Dendritic cell treated with granulocyte-macrophage colony-stimulating factor and Interleukin-4, amounts not matched to agents 40 ng/mL and 50 ng/mL, for 4 days (primary cell): ENCODE data around the gene RANBP17.
"Not testable (repeated sequence)": the region's sequence is repeated elsewhere in the genome, so short reads cannot be mapped to it uniquely, and the experiment has no call there.

ENCODE experiments used
- H3K27ac Mint-ChIP-seq: one replicate; pipeline ENCODE4 v1.8.0; 2022; ENCODE audit warnings: mild to moderate bottlenecking, mixed read lengths
- H3K27me3 Mint-ChIP-seq: one replicate; pipeline ENCODE4 v1.8.0; 2022; ENCODE audit warnings: mild to moderate bottlenecking, mixed read lengths
- H3K36me3 Mint-ChIP-seq: one replicate; pipeline ENCODE4 v1.8.0; 2022; ENCODE audit warnings: low read depth, mixed read lengths
- H3K4me1 Mint-ChIP-seq: one replicate; pipeline ENCODE4 v1.8.0; 2022; ENCODE audit warnings: low read depth, mixed read lengths
- H3K4me3 Mint-ChIP-seq: one replicate; pipeline ENCODE4 v1.8.0; 2022; ENCODE audit warnings: mild to moderate bottlenecking, moderate library complexity, mixed read lengths
- H3K9me3 Mint-ChIP-seq: one replicate; pipeline ENCODE4 v1.8.0; 2022; ENCODE audit warnings: mixed read lengths
- intact Hi-C: fragments of 100-400 bp; cut with micrococcal nuclease; formaldehyde crosslinking; loops from one replicate; pipeline ENCODE4 v1.15.0; 2022

The RANBP17 gene

GRCh38 chr5:170937914-170938313 lies 76.1 kb downstream of the RANBP17 start:
- H3K4me1 Mint-ChIP-seq, result no peaks in the 10 kb centered on the region
- H3K27ac Mint-ChIP-seq, result no peak overlapping the region
- intact Hi-C loops, result no loop called here
- H3K27me3 Mint-ChIP-seq, result no peaks in the 10 kb centered on the region
- H3K4me3 Mint-ChIP-seq, result no peak overlapping the region
- H3K9me3 Mint-ChIP-seq, result peaks cover 7% of the 10 kb centered on the region
- H3K36me3 Mint-ChIP-seq, result no peaks in the 10 kb centered on the region

GRCh38 chr5:170939178-170939577 lies 77.4 kb downstream of the RANBP17 start:
- no peaks in the 10 kb centered on the region for H3K27me3 Mint-ChIP-seq
- H3K36me3 Mint-ChIP-seq, result no peaks in the 10 kb centered on the region
- H3K4me1 Mint-ChIP-seq, result no peaks in the 10 kb centered on the region
- H3K9me3 Mint-ChIP-seq, result peaks cover 7% of the 10 kb centered on the region
- H3K4me3 Mint-ChIP-seq, result no peak overlapping the region
- intact Hi-C loops, result no loop called here
- H3K27ac Mint-ChIP-seq, result no peak overlapping the region

DNA sequence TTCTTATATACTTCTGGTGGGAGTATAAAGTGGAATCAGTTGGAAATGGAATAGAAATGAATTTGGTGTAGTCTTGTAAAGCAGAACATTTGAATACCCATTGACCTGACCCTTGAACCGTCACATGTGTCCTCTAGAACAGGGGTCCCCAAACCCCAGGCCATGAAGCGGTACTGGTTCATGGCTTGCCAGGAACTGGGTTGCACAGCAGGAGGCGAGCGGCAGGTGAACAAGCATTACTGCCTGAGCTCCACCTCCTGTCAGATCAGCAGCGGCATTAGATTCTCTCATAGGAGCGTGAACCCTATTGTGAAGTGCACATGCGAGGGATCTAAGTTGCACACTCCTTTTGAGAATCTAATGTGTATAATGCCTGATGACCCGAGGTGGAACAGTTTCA lies 80.0 kb downstream of the RANBP17 start:
- H3K4me1 Mint-ChIP-seq, result no peaks in the 10 kb centered on the region
- H3K27ac Mint-ChIP-seq, result no peak overlapping the region
- H3K36me3 Mint-ChIP-seq, result no peaks in the 10 kb centered on the region
- no peaks in the 10 kb centered on the region for H3K27me3 Mint-ChIP-seq
- intact Hi-C loops, result no loop called here
- H3K4me3 Mint-ChIP-seq, result no peak overlapping the region
- H3K9me3 Mint-ChIP-seq, result peaks cover 7% of the 10 kb centered on the region

DNA sequence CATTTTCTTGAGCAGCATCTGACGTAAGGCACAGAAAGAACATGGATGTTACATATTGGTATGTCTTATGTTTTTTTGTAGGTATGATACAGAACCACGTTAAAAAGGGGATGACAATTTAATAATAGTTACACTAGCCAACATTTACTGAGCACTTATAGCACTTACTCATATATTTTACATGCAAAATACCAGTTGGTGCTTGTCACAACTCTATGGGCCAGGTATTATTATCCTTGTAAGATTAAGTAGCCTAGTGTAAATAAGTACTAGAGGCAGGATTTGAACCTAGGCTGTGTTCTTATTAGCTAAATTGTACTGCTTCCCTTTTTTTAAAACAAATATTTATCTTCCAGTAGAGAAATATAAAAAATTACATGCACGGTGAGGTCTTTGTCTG lies 83.5 kb downstream of the RANBP17 start:
- H3K36me3 Mint-ChIP-seq, result no peaks in the 10 kb centered on the region
- H3K4me1 Mint-ChIP-seq, result no peaks in the 10 kb centered on the region
- intact Hi-C loops, result no loop called here
- no peaks in the 10 kb centered on the region for H3K9me3 Mint-ChIP-seq
- H3K27ac Mint-ChIP-seq, result no peak overlapping the region
- no peaks in the 10 kb centered on the region for H3K27me3 Mint-ChIP-seq
- H3K4me3 Mint-ChIP-seq, result no peak overlapping the region

DNA sequence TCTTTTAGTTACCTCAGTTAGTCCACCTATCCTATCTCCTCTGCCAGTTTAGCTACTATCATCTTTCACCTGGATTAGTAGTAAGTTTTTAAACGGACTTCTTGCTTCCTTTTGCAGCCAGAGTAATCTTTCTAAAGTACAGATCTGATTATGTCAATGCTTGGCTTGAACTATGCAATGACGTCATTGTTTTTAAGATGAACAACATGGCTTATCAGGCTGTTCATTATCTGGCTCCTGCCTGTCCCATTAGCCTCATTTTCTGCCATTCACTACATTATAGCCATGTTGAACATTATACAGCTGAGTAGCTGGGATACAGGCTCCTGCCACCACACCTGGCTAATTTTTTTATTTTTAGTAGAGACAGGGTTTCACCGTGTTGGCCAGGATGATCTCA lies 98.7 kb downstream of the RANBP17 start:
- Mint-ChIP-seq H3K27me3 (no peaks in the 10 kb centered on the region), H3K36me3 (no peaks in the 10 kb centered on the region), H3K4me1 (no peaks in the 10 kb centered on the region), H3K9me3 (no peaks in the 10 kb centered on the region), H3K4me3 (no peak overlapping the region), H3K27ac (no peak overlapping the region)
- intact Hi-C loops, result no loop called here

DNA sequence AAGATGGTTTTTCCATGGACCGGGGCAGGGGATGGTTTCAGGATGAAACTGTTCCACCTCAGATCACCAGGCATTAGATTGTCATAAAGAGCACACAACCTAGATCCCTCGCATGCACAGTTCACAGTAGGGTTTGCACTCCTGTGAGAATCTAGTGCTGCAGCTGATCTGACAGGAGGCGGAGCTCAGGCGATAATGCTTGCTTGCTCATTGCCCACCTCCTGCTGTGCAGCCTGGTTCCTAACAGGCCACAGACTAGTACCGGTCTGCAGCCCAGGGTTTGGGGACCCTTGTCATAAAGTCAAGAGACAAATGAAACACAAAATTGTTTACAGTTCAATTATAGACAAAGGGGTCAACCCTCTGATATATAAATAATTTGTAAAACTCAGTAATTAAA lies 101.7 kb downstream of the RANBP17 start:
- no peak overlapping the region for H3K27ac Mint-ChIP-seq
- no peaks in the 10 kb centered on the region for H3K4me1 Mint-ChIP-seq
- no peaks in the 10 kb centered on the region for H3K36me3 Mint-ChIP-seq
- no peak overlapping the region for H3K4me3 Mint-ChIP-seq
- no peaks in the 10 kb centered on the region for H3K27me3 Mint-ChIP-seq
- intact Hi-C loops, result no loop called here
- no peaks in the 10 kb centered on the region for H3K9me3 Mint-ChIP-seq

- intact Hi-C loops, result no loop called here
- Mint-ChIP-seq H3K27ac (no peak overlapping the region), H3K9me3 (peaks cover 2% of the 10 kb centered on the region), H3K4me1 (peaks cover 10% of the 10 kb centered on the region), H3K4me3 (no peak overlapping the region), H3K27me3 (no peaks in the 10 kb centered on the region), H3K36me3 (no peaks in the 10 kb centered on the region)
Observed at GRCh38 chr5:170974461-170974860, 112.6 kb downstream of the RANBP17 start.

- H3K36me3 Mint-ChIP-seq, H3K27ac Mint-ChIP-seq, H3K4me1 Mint-ChIP-seq, H3K4me3 Mint-ChIP-seq, H3K27me3 Mint-ChIP-seq: not testable (repeated sequence)
- peaks cover 24% of the 10 kb centered on the region for H3K9me3 Mint-ChIP-seq
- intact Hi-C loops, result loop anchor here (10.0 kb wide), 1 partner anchor 365 kb away; no protein-coding TSS in a partner anchor
Observed at GRCh38 chr5:170980261-170980660, 118.4 kb downstream of the RANBP17 start.

GRCh38 chr5:170985486-170985885 lies 123.7 kb downstream of the RANBP17 start:
- Mint-ChIP-seq H3K27ac (no peak overlapping the region), H3K27me3 (no peaks in the 10 kb centered on the region), H3K4me1 (no peaks in the 10 kb centered on the region), H3K36me3 (no peaks in the 10 kb centered on the region), H3K9me3 (peaks cover 11% of the 10 kb centered on the region), H3K4me3 (no peak overlapping the region)
- intact Hi-C loops, result loop anchor here (10.0 kb wide), 1 partner anchor 359 kb away; no protein-coding TSS in a partner anchor

GRCh38 chr5:170986598-170986997 lies 124.8 kb downstream of the RANBP17 start:
- H3K36me3 Mint-ChIP-seq, result no peaks in the 10 kb centered on the region
- no peak overlapping the region for H3K27ac Mint-ChIP-seq
- no peaks in the 10 kb centered on the region for H3K27me3 Mint-ChIP-seq
- intact Hi-C loops, result loop anchor here (10.0 kb wide), 1 partner anchor 358 kb away; no protein-coding TSS in a partner anchor
- H3K4me1 Mint-ChIP-seq, result no peaks in the 10 kb centered on the region
- H3K9me3 Mint-ChIP-seq, result peaks cover under 1% of the 10 kb centered on the region
- H3K4me3 Mint-ChIP-seq, result no peak overlapping the region

- intact Hi-C loops, result no loop called here
- Mint-ChIP-seq H3K27me3 (no peaks in the 10 kb centered on the region), H3K36me3 (no peaks in the 10 kb centered on the region), H3K4me1 (no peaks in the 10 kb centered on the region), H3K9me3 (no peaks in the 10 kb centered on the region), H3K4me3 (no peak overlapping the region), H3K27ac (no peak overlapping the region)
Observed at GRCh38 chr5:170993476-170993875, 131.7 kb downstream of the RANBP17 start.

- intact Hi-C loops, result no loop called here
- H3K36me3 Mint-ChIP-seq, result no peaks in the 10 kb centered on the region
- no peak overlapping the region for H3K27ac Mint-ChIP-seq
- peaks cover 10% of the 10 kb centered on the region for H3K4me1 Mint-ChIP-seq
- no peak overlapping the region for H3K4me3 Mint-ChIP-seq
- H3K27me3 Mint-ChIP-seq, result peaks cover 14% of the 10 kb centered on the region
- peaks cover 11% of the 10 kb centered on the region for H3K9me3 Mint-ChIP-seq
Observed at GRCh38 chr5:171010086-171010485, 148.3 kb downstream of the RANBP17 start.

- H3K4me1 Mint-ChIP-seq, result peaks cover 10% of the 10 kb centered on the region
Observed at GRCh38 chr5:171010816-171011215, 149.0 kb downstream of the RANBP17 start.

GRCh38 chr5:171023508-171023907 lies 161.7 kb downstream of the RANBP17 start:
- no peaks in the 10 kb centered on the region for H3K27me3 Mint-ChIP-seq
- intact Hi-C loops, result no loop called here
- no peaks in the 10 kb centered on the region for H3K36me3 Mint-ChIP-seq
- H3K4me1 Mint-ChIP-seq, result no peaks in the 10 kb centered on the region
- peaks cover 27% of the 10 kb centered on the region for H3K9me3 Mint-ChIP-seq
- no peak overlapping the region for H3K27ac Mint-ChIP-seq
- no peak overlapping the region for H3K4me3 Mint-ChIP-seq

More at GRCh38 chr5:171010816-171011215, 149.0 kb downstream of the RANBP17 start:
- H3K27ac Mint-ChIP-seq, result no peak overlapping the region
- peaks cover 15% of the 10 kb centered on the region for H3K27me3 Mint-ChIP-seq
- no peaks in the 10 kb centered on the region for H3K36me3 Mint-ChIP-seq
- intact Hi-C loops, result no loop called here
- peaks cover 11% of the 10 kb centered on the region for H3K9me3 Mint-ChIP-seq
- H3K4me3 Mint-ChIP-seq, result no peak overlapping the region

DNA sequence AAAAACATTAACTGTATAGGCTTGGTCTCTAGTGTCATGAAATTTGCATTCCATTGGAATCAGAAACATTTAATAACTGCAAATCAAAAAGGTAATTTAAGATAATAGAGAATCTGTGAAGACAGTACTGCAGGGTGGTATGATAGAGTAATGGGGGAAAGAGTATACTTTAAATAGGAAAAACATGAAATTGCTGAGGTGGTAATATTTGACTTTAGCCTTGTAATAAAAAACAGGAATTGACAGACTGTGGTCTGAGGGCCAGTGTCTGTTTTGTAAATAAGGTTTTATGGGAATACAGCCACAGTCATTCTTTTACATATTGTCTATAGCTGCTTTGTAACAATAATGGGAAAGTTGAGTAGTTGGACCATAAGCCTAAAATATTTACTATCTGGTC lies 162.3 kb downstream of the RANBP17 start:
- Mint-ChIP-seq H3K9me3 (peaks cover 27% of the 10 kb centered on the region), H3K27ac (no peak overlapping the region), H3K4me3 (no peak overlapping the region), H3K4me1 (no peaks in the 10 kb centered on the region), H3K36me3 (no peaks in the 10 kb centered on the region), H3K27me3 (no peaks in the 10 kb centered on the region)
- intact Hi-C loops, result no loop called here
